MM.1S (cell line): ENCODE measurements around the gene RAB38.
A peak's percentile ranks its signal among the peaks of the same experiment; 100 is the strongest.

Experiments used
- DNase-seq: peaks from one replicate; pipeline ENCODE4 v3.0.0-alpha.2; 2015
- H2AFZ ChIP-seq: fragments of 300-600 bp; sonication (generic); 2 replicates; pipeline ENCODE4 v1.6.0; 2016; ENCODE audit warnings: antibody characterized with exemption, low read length
- H3F3A ChIP-seq: fragments of 300-600 bp; sonication (generic); 2 replicates; pipeline ENCODE4 v1.6.1; 2016; ENCODE audit warnings: mild to moderate bottlenecking, antibody characterized with exemption, low read length, moderate library complexity, mixed read lengths; ENCODE audit not compliant: insufficient read depth
- H3K27ac ChIP-seq: fragments of 300-600 bp; sonication (generic); 2 replicates; pipeline ENCODE4 v1.5.1; 2016; ENCODE audit warnings: mild to moderate bottlenecking, low read length
- H3K27me3 ChIP-seq: fragments of 300-600 bp; sonication (generic); replicated peaks from 2 replicates; pipeline ENCODE4 v1.6.0; 2016; ENCODE audit warnings: low read length; ENCODE audit not compliant: insufficient read depth
- H3K36me3 ChIP-seq: fragments of 300-600 bp; sonication (generic); replicated peaks from 2 replicates; pipeline ENCODE4 v1.6.1; 2016; ENCODE audit warnings: mild to moderate bottlenecking, low read length, mixed read lengths; ENCODE audit not compliant: insufficient read depth
- H3K4me1 ChIP-seq: fragments of 300-600 bp; sonication (generic); 2 replicates; pipeline ENCODE4 v1.6.1; 2016; ENCODE audit warnings: low read length, mixed read lengths
- H3K4me2 ChIP-seq: fragments of 300-600 bp; sonication (generic); 2 replicates; pipeline ENCODE4 v1.6.0; 2016; ENCODE audit warnings: low read depth, low read length
- H3K4me3 ChIP-seq: fragments of 300-600 bp; sonication (generic); 2 replicates; pipeline ENCODE4 v1.5.1; 2016; ENCODE audit warnings: low read length, mixed read lengths
- H3K79me2 ChIP-seq: fragments of 300-600 bp; sonication (generic); 2 replicates; pipeline ENCODE4 v1.6.1; 2016; ENCODE audit warnings: mixed run types, low read length, mixed read lengths
- H3K9ac ChIP-seq: fragments of 300-600 bp; sonication (generic); 2 replicates; pipeline ENCODE4 v1.6.1; 2016; ENCODE audit warnings: low read length, mixed read lengths
- H3K9me2 ChIP-seq: fragments of 300-600 bp; sonication (generic); replicated peaks from 2 replicates; pipeline ENCODE4 v1.6.1; 2016; ENCODE audit warnings: mild to moderate bottlenecking, low read length, mixed read lengths; ENCODE audit not compliant: insufficient read depth
- H3K9me3 ChIP-seq: fragments of 300-600 bp; sonication (generic); replicated peaks from 2 replicates; pipeline ENCODE4 v1.6.1; 2016; ENCODE audit warnings: mild to moderate bottlenecking, low read length, mixed read lengths; ENCODE audit not compliant: insufficient read depth
- H4K20me1 ChIP-seq: fragments of 300-600 bp; sonication (generic); 2 replicates; pipeline ENCODE4 v1.6.1; 2016; ENCODE audit warnings: mild to moderate bottlenecking, low read length, moderate library complexity, mixed read lengths; ENCODE audit not compliant: insufficient read depth
- EZH2 ChIP-seq: fragments of 300-600 bp; sonication (generic); optimal IDR thresholded peaks from 2 replicates; pipeline ENCODE3; 2017; ENCODE audit warnings: low read depth, mild to moderate bottlenecking, antibody characterized with exemption, low read length, mixed read lengths
- EZH2phosphoT487 ChIP-seq: fragments of 300-600 bp; sonication (generic); IDR thresholded peaks from 2 replicates; pipeline ENCODE4 v1.6.1; 2018; ENCODE audit warnings: antibody characterized with exemption, low read length
- TF ChIP-seq, protein P1 (sequence below): fragments of 300-600 bp; sonication (generic); IDR thresholded peaks from 2 replicates; pipeline ENCODE4 v1.5.1; 2016; ENCODE audit warnings: antibody characterized with exemption, low read length, mixed read lengths

Gene RAB38

DNA sequence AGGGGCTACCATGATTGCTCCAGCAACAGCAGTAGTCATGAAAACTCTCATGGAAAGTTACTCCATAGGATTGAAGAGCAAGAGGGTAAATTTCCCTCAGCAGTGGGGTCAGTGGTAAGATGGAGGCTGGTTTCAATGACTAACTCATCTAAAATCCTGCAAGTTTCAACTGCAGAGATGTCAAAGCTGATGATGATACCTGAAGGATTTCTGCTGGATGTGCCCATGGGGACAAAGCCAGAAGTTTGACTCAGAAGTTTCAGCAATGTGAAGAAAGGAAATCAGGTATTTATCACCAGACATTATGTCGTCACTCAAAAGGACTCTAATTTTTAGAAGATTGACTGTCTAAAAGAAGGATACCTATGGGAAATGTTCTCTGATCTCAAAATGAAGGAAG lies 29.1 kb downstream of the RAB38 start:
- no peak for DNase-seq
- Histone ChIP-seq H3K4me3 (no peak overlapping the region), H3K4me1 (no peaks in the 10 kb centered on the region), H3K9me3 (no peaks in the 10 kb centered on the region), H3F3A (no peaks in the 10 kb centered on the region), H3K9ac (no peak overlapping the region), H3K4me2 (no peak overlapping the region), H3K9me2 (no peaks in the 10 kb centered on the region), H3K79me2 (no peaks in the 10 kb centered on the region), H3K36me3 (no peaks in the 10 kb centered on the region), H3K27me3 (no peaks in the 10 kb centered on the region), H4K20me1 (no peaks in the 10 kb centered on the region), H2AFZ (no peak overlapping the region), H3K27ac (no peak overlapping the region)
- no peak for TF ChIP-seq EZH2phosphoT487
- TF ChIP-seq, protein P1, sequence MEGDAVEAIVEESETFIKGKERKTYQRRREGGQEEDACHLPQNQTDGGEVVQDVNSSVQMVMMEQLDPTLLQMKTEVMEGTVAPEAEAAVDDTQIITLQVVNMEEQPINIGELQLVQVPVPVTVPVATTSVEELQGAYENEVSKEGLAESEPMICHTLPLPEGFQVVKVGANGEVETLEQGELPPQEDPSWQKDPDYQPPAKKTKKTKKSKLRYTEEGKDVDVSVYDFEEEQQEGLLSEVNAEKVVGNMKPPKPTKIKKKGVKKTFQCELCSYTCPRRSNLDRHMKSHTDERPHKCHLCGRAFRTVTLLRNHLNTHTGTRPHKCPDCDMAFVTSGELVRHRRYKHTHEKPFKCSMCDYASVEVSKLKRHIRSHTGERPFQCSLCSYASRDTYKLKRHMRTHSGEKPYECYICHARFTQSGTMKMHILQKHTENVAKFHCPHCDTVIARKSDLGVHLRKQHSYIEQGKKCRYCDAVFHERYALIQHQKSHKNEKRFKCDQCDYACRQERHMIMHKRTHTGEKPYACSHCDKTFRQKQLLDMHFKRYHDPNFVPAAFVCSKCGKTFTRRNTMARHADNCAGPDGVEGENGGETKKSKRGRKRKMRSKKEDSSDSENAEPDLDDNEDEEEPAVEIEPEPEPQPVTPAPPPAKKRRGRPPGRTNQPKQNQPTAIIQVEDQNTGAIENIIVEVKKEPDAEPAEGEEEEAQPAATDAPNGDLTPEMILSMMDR = no peak

DNA sequence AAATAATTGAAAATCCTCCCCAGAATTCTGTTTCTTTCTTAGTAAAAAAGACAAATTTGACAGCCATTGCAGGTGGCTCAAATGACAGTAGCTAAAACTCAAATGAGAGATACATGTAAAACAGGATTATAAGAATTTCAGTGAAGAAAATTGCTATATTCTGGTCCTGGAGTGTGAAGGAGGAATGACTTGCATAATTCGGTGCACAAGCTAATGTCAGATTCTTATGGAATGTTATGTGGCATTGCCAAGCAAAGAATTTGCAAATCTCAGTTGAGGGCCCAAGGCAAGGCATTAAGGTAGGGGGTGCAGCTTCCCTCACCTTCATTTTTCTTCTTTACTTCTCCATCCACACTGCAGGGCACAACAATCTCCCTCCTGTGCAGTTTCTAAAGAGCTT lies 35.4 kb downstream of the RAB38 start:
- Histone ChIP-seq H3K36me3 (no peaks in the 10 kb centered on the region), H3K9me2 (no peaks in the 10 kb centered on the region), H3K79me2 (no peaks in the 10 kb centered on the region), H3K27ac (no peak overlapping the region), H2AFZ (no peak overlapping the region), H3F3A (no peaks in the 10 kb centered on the region), H3K4me1 (no peaks in the 10 kb centered on the region), H3K9me3 (no peaks in the 10 kb centered on the region), H3K4me2 (no peak overlapping the region), H4K20me1 (no peaks in the 10 kb centered on the region), H3K27me3 (no peaks in the 10 kb centered on the region), H3K4me3 (no peak overlapping the region), H3K9ac (no peak overlapping the region)
- TF ChIP-seq, protein P1 = no peak
- TF ChIP-seq EZH2phosphoT487 (no peak), EZH2 (no peak)
- no peak for DNase-seq

DNA sequence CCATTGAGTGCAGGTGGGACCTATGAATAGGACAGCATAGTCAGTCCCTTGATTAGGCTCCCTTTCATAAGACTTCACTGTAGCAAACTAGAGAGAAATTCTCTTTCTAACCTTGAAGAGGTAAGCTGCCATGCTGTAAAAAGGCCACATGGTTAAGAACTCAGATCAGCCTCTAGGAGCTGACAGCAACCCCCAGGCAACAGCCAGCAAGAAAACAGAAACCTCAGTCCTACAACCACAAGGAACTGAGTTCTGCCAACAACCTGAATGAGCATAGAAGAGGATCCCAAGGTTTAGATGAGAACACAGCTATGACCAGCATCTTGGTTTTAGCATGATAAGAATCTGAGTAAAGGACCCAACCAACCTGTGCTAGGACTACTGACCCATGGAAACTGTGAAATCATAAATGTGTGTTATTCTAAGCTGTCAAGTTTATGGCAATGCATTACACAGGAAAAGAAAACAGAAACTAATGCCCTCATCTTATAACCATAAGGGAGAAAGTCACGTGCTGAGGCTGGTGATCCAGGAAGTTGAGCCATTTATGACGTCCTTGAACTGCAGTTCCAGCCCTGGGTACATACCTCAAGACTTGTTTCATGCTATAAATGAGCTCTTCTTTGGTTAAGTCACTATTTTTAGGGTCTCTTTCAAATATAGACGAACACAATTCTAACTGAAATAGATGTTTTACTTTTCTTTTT lies 43.3 kb downstream of the RAB38 start:
- Histone ChIP-seq H3K4me1 (peaks cover 7% of the 10 kb centered on the region), H3F3A (peaks cover 8% of the 10 kb centered on the region; the same call in 1 of the 2 replicates), H3K4me3 (peak overlapping the region; percentile 4; the same call in 1 of the 2 replicates), H3K4me2 (peak overlapping the region; percentile 3; the same call in 1 of the 2 replicates), H3K9me3 (no peaks in the 10 kb centered on the region), H4K20me1 (no peaks in the 10 kb centered on the region), H3K27me3 (no peaks in the 10 kb centered on the region), H3K9me2 (no peaks in the 10 kb centered on the region), H3K9ac (no peak overlapping the region), H2AFZ (peak overlapping the region; percentile 32; the same call in 1 of the 2 replicates), H3K79me2 (no peaks in the 10 kb centered on the region), H3K36me3 (no peaks in the 10 kb centered on the region), H3K27ac (peak overlapping the region; percentile 69)
- DNase-seq = peak; percentile 67
- TF ChIP-seq, protein P1 = no peak
- TF ChIP-seq EZH2phosphoT487 (no peak), EZH2 (no peak)
